ENCODE results near the gene NRDE2. TPM values are rescaled to one million over a fixed set of nuclear protein-coding genes. Genes with fewer than 3 reads are reported as not detected.

The NRDE2 gene
- total RNA-seq, 1 donor from 2014 or later, result 19.7 TPM

DNA sequence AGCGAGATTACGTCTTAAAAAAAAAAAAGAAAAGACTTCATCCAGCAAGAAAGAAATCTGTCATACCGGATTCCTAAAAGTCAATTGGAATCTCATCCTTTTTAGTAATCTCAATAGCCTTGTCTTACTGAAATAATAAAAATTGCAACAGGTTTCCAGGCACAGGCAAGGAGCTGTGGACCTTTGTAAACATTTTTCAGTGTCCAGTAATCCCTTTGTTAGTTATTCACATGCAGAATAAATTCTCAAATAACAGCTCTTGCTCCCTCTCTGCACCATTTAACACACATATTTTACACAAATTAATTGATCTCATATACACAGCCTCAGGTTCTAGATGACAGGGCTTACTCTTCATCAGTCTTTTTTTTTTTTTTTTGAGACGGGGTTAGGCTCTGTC lies 43.1 kb upstream of the NRDE2 start:
- no peak for FAIRE-seq
- Mint-ChIP-seq H3K36me3 (ENCODE audit: low read depth, unreplicated experiment) (no peaks in the 10 kb centered on the region), H3K27ac (ENCODE audit: unreplicated experiment) (no peak overlapping the region)

DNA sequence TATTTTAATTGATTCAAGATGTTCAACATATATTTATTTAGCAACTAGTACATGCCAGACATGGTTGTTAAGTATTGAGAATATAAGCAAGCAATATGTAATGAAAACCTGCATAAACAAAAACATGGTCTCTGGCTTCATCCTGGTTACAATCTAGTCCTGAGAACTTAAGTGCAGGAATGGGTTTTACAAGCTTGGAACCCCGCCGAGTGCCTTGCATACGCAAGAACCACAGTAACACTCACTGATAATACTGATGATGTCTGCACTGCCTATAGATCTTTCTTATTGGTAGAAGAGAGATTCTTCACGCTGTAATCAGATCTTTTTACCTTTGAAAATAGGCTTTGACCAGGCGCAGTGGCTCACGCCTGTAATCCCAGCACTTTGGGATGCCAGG lies 42.1 kb upstream of the NRDE2 start:
- FAIRE-seq (no peak), DNase-seq (ENCODE audit: low read depth) (no peak)
- Histone ChIP-seq H3K79me2 (ENCODE audit: insufficient read depth, low read length) (no peaks in the 10 kb centered on the region), H3K4me2 (ENCODE audit: low read length) (no peak overlapping the region), H4K20me1 (ENCODE audit: insufficient read depth, low read length) (no peaks in the 10 kb centered on the region), H3K27ac (ENCODE audit: low read depth, low read length) (no peak overlapping the region), H3K9me3 (ENCODE audit: insufficient read depth, low read depth, low read length) (no peaks in the 10 kb centered on the region), H3K9ac (ENCODE audit: low read length) (no peak overlapping the region), H3K4me3 (ENCODE audit: insufficient read depth, low read depth, low read length) (no peak overlapping the region), H3K36me3 (ENCODE audit: insufficient read depth, low read length) (no peaks in the 10 kb centered on the region), H3K27me3 (ENCODE audit: insufficient read depth, low read length) (no peaks in the 10 kb centered on the region), H3K4me1 (ENCODE audit: insufficient read depth, low read length) (no peaks in the 10 kb centered on the region), H2AFZ (ENCODE audit: low read depth, low read length) (no peak overlapping the region)
- Mint-ChIP-seq H3K4me3 (ENCODE audit: unreplicated experiment) (no peak overlapping the region), H3K27me3 (ENCODE audit: low read depth, unreplicated experiment) (no peaks in the 10 kb centered on the region), H3K4me1 (ENCODE audit: low read depth, unreplicated experiment) (peaks cover 6% of the 10 kb centered on the region), H3K36me3 (ENCODE audit: low read depth, unreplicated experiment) (no peaks in the 10 kb centered on the region), H3K9me3 (ENCODE audit: unreplicated experiment) (no peaks in the 10 kb centered on the region), H3K27ac (ENCODE audit: unreplicated experiment) (no peak overlapping the region)
- TF ChIP-seq EZH2 (IDR thresholded peaks at IDR 0.05; ENCODE audit: insufficient read depth, low read length), result no peak
- TF ChIP-seq, protein P1, sequence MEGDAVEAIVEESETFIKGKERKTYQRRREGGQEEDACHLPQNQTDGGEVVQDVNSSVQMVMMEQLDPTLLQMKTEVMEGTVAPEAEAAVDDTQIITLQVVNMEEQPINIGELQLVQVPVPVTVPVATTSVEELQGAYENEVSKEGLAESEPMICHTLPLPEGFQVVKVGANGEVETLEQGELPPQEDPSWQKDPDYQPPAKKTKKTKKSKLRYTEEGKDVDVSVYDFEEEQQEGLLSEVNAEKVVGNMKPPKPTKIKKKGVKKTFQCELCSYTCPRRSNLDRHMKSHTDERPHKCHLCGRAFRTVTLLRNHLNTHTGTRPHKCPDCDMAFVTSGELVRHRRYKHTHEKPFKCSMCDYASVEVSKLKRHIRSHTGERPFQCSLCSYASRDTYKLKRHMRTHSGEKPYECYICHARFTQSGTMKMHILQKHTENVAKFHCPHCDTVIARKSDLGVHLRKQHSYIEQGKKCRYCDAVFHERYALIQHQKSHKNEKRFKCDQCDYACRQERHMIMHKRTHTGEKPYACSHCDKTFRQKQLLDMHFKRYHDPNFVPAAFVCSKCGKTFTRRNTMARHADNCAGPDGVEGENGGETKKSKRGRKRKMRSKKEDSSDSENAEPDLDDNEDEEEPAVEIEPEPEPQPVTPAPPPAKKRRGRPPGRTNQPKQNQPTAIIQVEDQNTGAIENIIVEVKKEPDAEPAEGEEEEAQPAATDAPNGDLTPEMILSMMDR (IDR thresholded peaks at IDR 0.05; ENCODE audit: insufficient read depth, low read depth, low read length), result no peak

More for the DNA sequence above, 43.1 kb upstream of the NRDE2 start:
- no peak for TF ChIP-seq EZH2 (IDR thresholded peaks at IDR 0.05; ENCODE audit: insufficient read depth, low read length)
- TF ChIP-seq, protein P1 (IDR thresholded peaks at IDR 0.05; ENCODE audit: insufficient read depth, low read depth, low read length), result no peak
- H3K79me2 ChIP-seq (ENCODE audit: insufficient read depth, low read length), result no peaks in the 10 kb centered on the region
- H3K4me3 Mint-ChIP-seq (ENCODE audit: unreplicated experiment), result no peak overlapping the region
- H3K27me3 ChIP-seq (ENCODE audit: insufficient read depth, low read length), result no peaks in the 10 kb centered on the region
- H3K4me2 ChIP-seq (ENCODE audit: low read length), result no peak overlapping the region
- no peak overlapping the region for H3K9ac ChIP-seq (ENCODE audit: low read length)
- no peaks in the 10 kb centered on the region for H3K4me1 Mint-ChIP-seq (ENCODE audit: low read depth, unreplicated experiment)
- H3K27ac ChIP-seq (ENCODE audit: low read depth, low read length), result no peak overlapping the region
- H4K20me1 ChIP-seq (ENCODE audit: insufficient read depth, low read length), result no peaks in the 10 kb centered on the region
- H3K9me3 ChIP-seq (ENCODE audit: insufficient read depth, low read depth, low read length), result no peaks in the 10 kb centered on the region
- no peaks in the 10 kb centered on the region for H3K36me3 ChIP-seq (ENCODE audit: insufficient read depth, low read length)
- no peak overlapping the region for H3K4me3 ChIP-seq (ENCODE audit: insufficient read depth, low read depth, low read length)
- no peak for DNase-seq (ENCODE audit: low read depth)
- H2AFZ ChIP-seq (ENCODE audit: low read depth, low read length), result no peak overlapping the region
- no peaks in the 10 kb centered on the region for H3K4me1 ChIP-seq (ENCODE audit: insufficient read depth, low read length)
- no peaks in the 10 kb centered on the region for H3K27me3 Mint-ChIP-seq (ENCODE audit: low read depth, unreplicated experiment)
- no peaks in the 10 kb centered on the region for H3K9me3 Mint-ChIP-seq (ENCODE audit: unreplicated experiment)

DNA sequence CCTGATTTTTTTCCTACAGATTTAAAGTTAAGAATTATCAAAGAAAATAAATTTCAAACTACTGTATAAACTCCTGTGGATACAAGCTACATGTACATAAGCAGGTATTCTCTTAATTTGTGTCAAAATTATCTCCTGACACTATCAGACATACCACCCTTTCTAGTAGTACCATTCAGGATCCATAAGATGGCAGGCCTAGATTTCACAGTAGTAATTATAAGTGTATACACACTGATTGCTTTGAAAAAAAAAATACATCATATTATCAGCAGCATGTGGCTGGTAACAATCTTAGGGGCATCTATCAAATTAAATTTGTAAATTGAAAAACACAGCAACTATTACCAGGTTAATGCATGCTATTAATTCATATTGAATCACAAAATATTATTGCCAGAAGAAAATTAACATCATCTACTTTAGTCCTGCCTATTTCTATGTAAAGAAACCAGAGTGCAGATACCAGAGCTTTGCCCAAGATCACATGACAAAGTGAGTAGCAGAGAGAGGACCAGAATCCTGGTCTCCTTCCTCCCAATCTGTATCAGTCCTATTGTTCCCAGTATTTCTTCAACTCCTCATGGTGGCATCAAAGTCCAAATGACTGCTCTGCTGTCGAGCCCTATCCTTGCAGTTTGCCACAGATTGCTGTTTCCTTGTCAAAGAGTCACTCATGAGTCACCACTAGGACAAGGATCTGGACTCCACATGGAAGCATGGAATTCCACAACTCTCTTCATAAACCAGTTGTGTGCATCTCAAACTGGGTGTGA lies 37.4 kb upstream of the NRDE2 start:
- Mint-ChIP-seq H3K36me3 (ENCODE audit: low read depth, unreplicated experiment) (no peaks in the 10 kb centered on the region), H3K27ac (ENCODE audit: unreplicated experiment) (no peak overlapping the region), H3K4me1 (ENCODE audit: low read depth, unreplicated experiment) (peaks cover 6% of the 10 kb centered on the region), H3K4me3 (ENCODE audit: unreplicated experiment) (no peak overlapping the region), H3K9me3 (ENCODE audit: unreplicated experiment) (no peaks in the 10 kb centered on the region), H3K27me3 (ENCODE audit: low read depth, unreplicated experiment) (no peaks in the 10 kb centered on the region)
- no peak overlapping the region for H3K4me3 ChIP-seq (ENCODE audit: insufficient read depth, low read depth, low read length)
- no peak overlapping the region for H3K27ac ChIP-seq (ENCODE audit: low read depth, low read length)
- no peaks in the 10 kb centered on the region for H3K9me3 ChIP-seq (ENCODE audit: insufficient read depth, low read depth, low read length)
- H4K20me1 ChIP-seq (ENCODE audit: insufficient read depth, low read length), result no peaks in the 10 kb centered on the region
- no peaks in the 10 kb centered on the region for H3K36me3 ChIP-seq (ENCODE audit: insufficient read depth, low read length)
- TF ChIP-seq, protein P1 (IDR thresholded peaks at IDR 0.05; ENCODE audit: insufficient read depth, low read depth, low read length), result no peak
- no peak for TF ChIP-seq EZH2 (IDR thresholded peaks at IDR 0.05; ENCODE audit: insufficient read depth, low read length)
- H2AFZ ChIP-seq (ENCODE audit: low read depth, low read length), result no peak overlapping the region
- no peak overlapping the region for H3K9ac ChIP-seq (ENCODE audit: low read length)
- DNase-seq (ENCODE audit: low read depth) (peak; percentile 10), FAIRE-seq (no peak)
- no peak overlapping the region for H3K4me2 ChIP-seq (ENCODE audit: low read length)
- no peaks in the 10 kb centered on the region for H3K4me1 ChIP-seq (ENCODE audit: insufficient read depth, low read length)
- no peaks in the 10 kb centered on the region for H3K79me2 ChIP-seq (ENCODE audit: insufficient read depth, low read length)
- peaks cover 1% of the 10 kb centered on the region for H3K27me3 ChIP-seq (ENCODE audit: insufficient read depth, low read length)

Data from astrocyte (in vitro differentiated cells and primary cell).